Measurements from ENCODE around the gene TACC2. TPM values are rescaled to one million over a fixed set of nuclear protein-coding genes. Genes with fewer than 3 reads are reported as not detected.

TACC2 gene
- total and polyA plus RNA-seq, 2 experiments from 2014 or later = 4.3 to 16.7 TPM

DNA sequence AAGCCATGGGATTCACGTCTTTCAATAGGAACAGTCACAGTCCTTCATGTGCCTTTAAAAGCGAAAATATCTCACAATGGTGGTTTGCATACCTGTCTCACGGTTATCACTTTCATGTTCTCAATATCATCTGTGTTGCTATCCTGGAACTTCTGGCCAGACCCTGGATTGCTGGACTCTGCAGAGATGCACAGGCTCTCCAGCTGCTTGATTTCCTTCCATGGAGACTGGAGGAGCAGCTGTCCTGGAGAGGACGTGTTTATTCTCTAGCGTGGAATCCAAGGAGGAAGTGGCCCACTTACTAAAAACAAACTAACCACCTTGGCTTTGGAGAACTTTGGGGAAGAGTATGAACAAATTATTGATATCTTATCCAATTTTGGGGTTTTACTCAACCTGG, 298.6 kb downstream of the TACC2 start:
- no peak for DNase-seq
- peak overlapping the region; percentile 72 for H3K4me2 ChIP-seq (ENCODE audit: unreplicated experiment)
- in situ Hi-C loops (cut with MboI) = loop anchor here (25.0 kb wide), 1 partner anchor 700 kb away; the partner anchor contains the start of gene PSTK
- no peaks in the 10 kb centered on the region for H3K9me3 ChIP-seq (ENCODE audit: low read depth)
- no peak overlapping the region for H2AFZ ChIP-seq
- H3K79me2 ChIP-seq (ENCODE audit: insufficient read depth) = no peaks in the 10 kb centered on the region
- no peaks in the 10 kb centered on the region for H3K27me3 ChIP-seq (replicated peaks; ENCODE audit: insufficient read depth)
- no peak overlapping the region for H3K27ac ChIP-seq
- H3K4me1 ChIP-seq (ENCODE audit: insufficient read depth) = peaks cover 7% of the 10 kb centered on the region
- no peak for TF ChIP-seq EZH2phosphoT487 (IDR thresholded peaks at IDR 0.05; ENCODE audit: insufficient read depth, low read depth)
- TF ChIP-seq EZH2 (IDR thresholded peaks at IDR 0.05; ENCODE audit: insufficient read depth, poor library complexity, severe bottlenecking) = no peak
- H3F3A ChIP-seq (ENCODE audit: insufficient read depth) = peaks cover 6% of the 10 kb centered on the region; the same call in 1 of the 2 replicates
- 17 to 18% methylated on average over 5 of the region's 5 CpGs for WGBS, 2 experiments (ENCODE audit: low coverage in 1 of 2, low lambda C conversion rate in 2 of 2, missing lambda C conversion rate in 2 of 2)
- H4K20me1 ChIP-seq (ENCODE audit: insufficient read depth) = no peaks in the 10 kb centered on the region
- no peak overlapping the region for H3K9ac ChIP-seq
- H3K4me3 ChIP-seq = peak overlapping the region; percentile 2; the same call in 1 of the 2 replicates
- no peaks in the 10 kb centered on the region for H3K36me3 ChIP-seq (ENCODE audit: low read depth)
- H3K9me2 ChIP-seq (ENCODE audit: insufficient read depth) = no peaks in the 10 kb centered on the region

DNA sequence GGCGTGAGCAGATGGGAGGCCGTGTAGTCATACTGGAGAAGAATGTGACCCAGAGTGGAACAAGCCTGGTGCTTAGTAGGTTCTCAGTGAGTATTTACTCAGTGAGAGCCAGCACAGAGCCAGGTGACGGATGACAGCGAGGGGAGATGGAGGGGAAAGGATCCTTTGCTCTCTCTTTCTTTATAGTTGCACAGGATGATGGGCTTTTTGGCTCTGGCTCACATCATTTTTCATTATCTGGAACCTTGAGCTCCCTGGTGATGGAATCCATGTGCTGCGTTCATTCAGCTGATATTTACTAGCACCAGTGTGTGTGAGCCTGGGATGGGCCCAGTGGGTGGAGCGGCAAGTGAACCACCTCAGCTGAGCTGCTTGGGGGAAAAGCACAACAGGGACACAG, 299.3 kb downstream of the TACC2 start:
- H3K9me2 ChIP-seq (ENCODE audit: insufficient read depth) = no peaks in the 10 kb centered on the region
- in situ Hi-C loops (cut with MboI) = loop anchor here (25.0 kb wide), 1 partner anchor 699 kb away; the partner anchor contains the start of gene PSTK
- H3K4me1 ChIP-seq (ENCODE audit: insufficient read depth) = peaks cover 7% of the 10 kb centered on the region
- 0 out of 2 replicates have a peak, but pooled peaks cover 4% of the 10 kb centered on the region for H3F3A ChIP-seq (ENCODE audit: insufficient read depth)
- WGBS, 2 experiments (ENCODE audit: low coverage in 1 of 2, low lambda C conversion rate in 2 of 2, missing lambda C conversion rate in 2 of 2) = 59 to 62% methylated on average over 6 of the region's 6 CpGs
- no peak overlapping the region for H3K9ac ChIP-seq
- no peak overlapping the region for H3K4me2 ChIP-seq (ENCODE audit: unreplicated experiment)
- TF ChIP-seq EZH2 (IDR thresholded peaks at IDR 0.05; ENCODE audit: insufficient read depth, poor library complexity, severe bottlenecking) (no peak), EZH2phosphoT487 (IDR thresholded peaks at IDR 0.05; ENCODE audit: insufficient read depth, low read depth) (no peak)
- H3K36me3 ChIP-seq (ENCODE audit: low read depth) = no peaks in the 10 kb centered on the region
- no peak for DNase-seq
- no peak overlapping the region for H2AFZ ChIP-seq
- H3K27ac ChIP-seq = no peak overlapping the region
- no peaks in the 10 kb centered on the region for H3K79me2 ChIP-seq (ENCODE audit: insufficient read depth)
- no peaks in the 10 kb centered on the region for H4K20me1 ChIP-seq (ENCODE audit: insufficient read depth)
- no peaks in the 10 kb centered on the region for H3K9me3 ChIP-seq (ENCODE audit: low read depth)
- H3K4me3 ChIP-seq = no peak overlapping the region
- H3K27me3 ChIP-seq (replicated peaks; ENCODE audit: insufficient read depth) = no peaks in the 10 kb centered on the region

GRCh38 chr10:122288917-122289316, 300.0 kb downstream of the TACC2 start:
- H3K27me3 ChIP-seq (replicated peaks; ENCODE audit: insufficient read depth) = no peaks in the 10 kb centered on the region
- in situ Hi-C loops (cut with MboI) = loop anchor here (25.0 kb wide), 1 partner anchor 698 kb away; the partner anchor contains the start of gene PSTK
- no peaks in the 10 kb centered on the region for H4K20me1 ChIP-seq (ENCODE audit: insufficient read depth)
- no peak overlapping the region for H3K9ac ChIP-seq
- no peak for TF ChIP-seq EZH2phosphoT487 (IDR thresholded peaks at IDR 0.05; ENCODE audit: insufficient read depth, low read depth)
- no peak overlapping the region for H3K4me3 ChIP-seq
- H2AFZ ChIP-seq = no peak overlapping the region
- H3K9me2 ChIP-seq (ENCODE audit: insufficient read depth) = no peaks in the 10 kb centered on the region
- no peak overlapping the region for H3K4me2 ChIP-seq (ENCODE audit: unreplicated experiment)
- no peaks in the 10 kb centered on the region for H3K79me2 ChIP-seq (ENCODE audit: insufficient read depth)
- WGBS, 2 experiments (ENCODE audit: low coverage in 1 of 2, low lambda C conversion rate in 2 of 2, missing lambda C conversion rate in 2 of 2) = 70 to 81% methylated on average over 2 to 3 of the region's 3 CpGs
- no peaks in the 10 kb centered on the region for H3K36me3 ChIP-seq (ENCODE audit: low read depth)
- DNase-seq = no peak
- H3K9me3 ChIP-seq (ENCODE audit: low read depth) = no peaks in the 10 kb centered on the region
- H3K27ac ChIP-seq = no peak overlapping the region
- 0 out of 2 replicates have a peak, but pooled peaks cover 4% of the 10 kb centered on the region for H3F3A ChIP-seq (ENCODE audit: insufficient read depth)
- peaks cover 7% of the 10 kb centered on the region for H3K4me1 ChIP-seq (ENCODE audit: insufficient read depth)

GRCh38 chr10:122290334-122290733, 301.4 kb downstream of the TACC2 start:
- no peaks in the 10 kb centered on the region for H3K36me3 ChIP-seq (ENCODE audit: low read depth)
- H3K79me2 ChIP-seq (ENCODE audit: insufficient read depth) = no peaks in the 10 kb centered on the region
- in situ Hi-C loops (cut with MboI) = loop anchor here (10.0 to 25.0 kb wide), 3 partner anchors 144 to 697 kb away; partner anchors contain the start of genes DMBT1 and PSTK
- H3K4me1 ChIP-seq (ENCODE audit: insufficient read depth) = peaks cover 7% of the 10 kb centered on the region
- no peak overlapping the region for H3K9ac ChIP-seq
- no peaks in the 10 kb centered on the region for H3K9me2 ChIP-seq (ENCODE audit: insufficient read depth)
- no peak overlapping the region for H3K4me2 ChIP-seq (ENCODE audit: unreplicated experiment)
- no peaks in the 10 kb centered on the region for H3K27me3 ChIP-seq (replicated peaks; ENCODE audit: insufficient read depth)
- peak; percentile 10 for DNase-seq
- no peak overlapping the region for H2AFZ ChIP-seq
- 86 to 91% methylated on average over 7 of the region's 7 CpGs for WGBS, 2 experiments (ENCODE audit: low coverage in 1 of 2, low lambda C conversion rate in 2 of 2, missing lambda C conversion rate in 2 of 2)
- H4K20me1 ChIP-seq (ENCODE audit: insufficient read depth) = no peaks in the 10 kb centered on the region
- H3K4me3 ChIP-seq = no peak overlapping the region
- no peak overlapping the region for H3K27ac ChIP-seq
- H3K9me3 ChIP-seq (ENCODE audit: low read depth) = no peaks in the 10 kb centered on the region
- H3F3A ChIP-seq (ENCODE audit: insufficient read depth) = 0 out of 2 replicates have a peak, but pooled peaks cover 4% of the 10 kb centered on the region
- TF ChIP-seq EZH2phosphoT487 (IDR thresholded peaks at IDR 0.05; ENCODE audit: insufficient read depth, low read depth) (no peak), EZH2 (IDR thresholded peaks at IDR 0.05; ENCODE audit: insufficient read depth, poor library complexity, severe bottlenecking) (no peak)
